Measurements from ENCODE around the gene CWF19L2. TPM values are rescaled to one million over a fixed set of nuclear protein-coding genes. Genes with fewer than 3 reads are reported as not detected.
"Not testable (repeated sequence)": the region's sequence is repeated elsewhere in the genome, so short reads cannot be mapped to it uniquely, and the experiment has no call there.

CWF19L2 gene
- total RNA-seq, 1 donor from 2014 or later, result 7.6 TPM

DNA sequence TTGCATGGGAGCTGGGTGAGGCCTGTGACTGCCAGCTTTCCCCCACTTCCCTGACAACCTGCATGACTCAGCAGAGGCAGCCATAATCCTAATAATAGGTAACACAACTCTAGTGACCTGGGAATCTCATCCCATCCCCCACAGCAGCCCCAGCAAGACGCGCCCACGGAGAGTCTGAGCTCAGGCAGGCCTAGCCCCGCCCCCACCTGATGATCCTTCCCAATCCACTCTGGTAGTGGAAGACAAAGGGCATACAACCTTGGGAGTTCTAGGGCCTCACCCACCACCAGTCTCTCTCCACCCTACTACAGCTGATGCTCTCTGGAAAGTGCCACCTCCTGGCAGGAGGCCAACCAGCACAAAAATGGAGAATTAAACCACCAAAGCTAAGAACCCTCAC, 60.3 kb downstream of the CWF19L2 start:
- H3K27me3 ChIP-seq (ENCODE audit: control insufficient read depth, insufficient read depth, low read length), result no peaks in the 10 kb centered on the region
- H3K4me3 ChIP-seq (ENCODE audit: low read depth, low read length), result no peak overlapping the region
- DNase-seq (ENCODE audit: low read depth), result no peak
- H3K36me3 ChIP-seq (ENCODE audit: control insufficient read depth, insufficient read depth, low read length), result no peaks in the 10 kb centered on the region
- TF ChIP-seq, protein P1, sequence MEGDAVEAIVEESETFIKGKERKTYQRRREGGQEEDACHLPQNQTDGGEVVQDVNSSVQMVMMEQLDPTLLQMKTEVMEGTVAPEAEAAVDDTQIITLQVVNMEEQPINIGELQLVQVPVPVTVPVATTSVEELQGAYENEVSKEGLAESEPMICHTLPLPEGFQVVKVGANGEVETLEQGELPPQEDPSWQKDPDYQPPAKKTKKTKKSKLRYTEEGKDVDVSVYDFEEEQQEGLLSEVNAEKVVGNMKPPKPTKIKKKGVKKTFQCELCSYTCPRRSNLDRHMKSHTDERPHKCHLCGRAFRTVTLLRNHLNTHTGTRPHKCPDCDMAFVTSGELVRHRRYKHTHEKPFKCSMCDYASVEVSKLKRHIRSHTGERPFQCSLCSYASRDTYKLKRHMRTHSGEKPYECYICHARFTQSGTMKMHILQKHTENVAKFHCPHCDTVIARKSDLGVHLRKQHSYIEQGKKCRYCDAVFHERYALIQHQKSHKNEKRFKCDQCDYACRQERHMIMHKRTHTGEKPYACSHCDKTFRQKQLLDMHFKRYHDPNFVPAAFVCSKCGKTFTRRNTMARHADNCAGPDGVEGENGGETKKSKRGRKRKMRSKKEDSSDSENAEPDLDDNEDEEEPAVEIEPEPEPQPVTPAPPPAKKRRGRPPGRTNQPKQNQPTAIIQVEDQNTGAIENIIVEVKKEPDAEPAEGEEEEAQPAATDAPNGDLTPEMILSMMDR (IDR thresholded peaks at IDR 0.05; ENCODE audit: insufficient read depth, low read length, poor library complexity, severe bottlenecking), result no peak

DNA sequence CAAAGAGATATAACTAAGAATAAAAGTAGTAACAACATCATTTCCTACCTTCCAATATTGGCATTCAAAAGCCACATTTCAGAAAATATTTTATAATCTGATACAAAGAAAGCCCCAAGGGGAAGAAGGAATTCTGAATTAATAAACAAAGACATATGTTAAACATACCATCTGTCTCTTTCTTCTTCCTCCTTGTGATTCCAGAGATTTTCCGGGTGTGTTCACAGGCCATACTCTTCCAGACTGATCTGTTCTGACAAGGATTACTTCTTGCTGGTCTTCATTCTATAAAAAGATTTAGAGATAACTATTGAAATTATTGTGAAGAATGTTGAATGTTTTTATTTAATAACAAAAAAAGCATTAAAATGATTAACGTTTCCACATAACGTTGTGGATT, 65.0 kb downstream of the CWF19L2 start:
- no peak overlapping the region for H3K4me3 ChIP-seq (ENCODE audit: low read depth, low read length)
- no peaks in the 10 kb centered on the region for H3K27me3 ChIP-seq (ENCODE audit: control insufficient read depth, insufficient read depth, low read length)
- DNase-seq (ENCODE audit: low read depth), result no peak
- TF ChIP-seq, protein P1 (IDR thresholded peaks at IDR 0.05; ENCODE audit: insufficient read depth, low read length, poor library complexity, severe bottlenecking), result no peak
- H3K36me3 ChIP-seq (ENCODE audit: control insufficient read depth, insufficient read depth, low read length), result no peaks in the 10 kb centered on the region

DNA sequence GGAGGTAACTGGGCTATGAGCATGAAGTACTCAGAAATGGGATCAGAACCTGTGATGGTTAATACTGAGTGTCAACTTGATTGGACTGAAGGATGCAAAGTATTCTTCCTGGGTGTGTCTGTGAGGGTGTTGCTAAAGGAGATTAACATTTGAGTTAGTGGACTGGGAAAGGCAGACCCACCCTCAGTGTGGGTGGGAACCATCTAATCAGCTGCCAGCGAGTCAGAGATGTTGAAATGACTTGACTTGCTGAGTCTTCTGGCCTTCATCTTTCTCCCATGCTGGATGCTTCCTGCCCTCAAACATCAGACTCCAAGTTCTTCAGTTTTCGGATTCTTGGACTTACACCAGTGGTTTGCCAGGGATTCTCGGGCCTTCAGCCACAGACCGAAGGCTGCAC, 66.9 kb downstream of the CWF19L2 start:
- not testable (repeated sequence) for H3K27me3 ChIP-seq (ENCODE audit: control insufficient read depth, insufficient read depth, low read length); DNase-seq (ENCODE audit: low read depth); H3K36me3 ChIP-seq (ENCODE audit: control insufficient read depth, insufficient read depth, low read length); H3K4me3 ChIP-seq (ENCODE audit: low read depth, low read length)

DNA sequence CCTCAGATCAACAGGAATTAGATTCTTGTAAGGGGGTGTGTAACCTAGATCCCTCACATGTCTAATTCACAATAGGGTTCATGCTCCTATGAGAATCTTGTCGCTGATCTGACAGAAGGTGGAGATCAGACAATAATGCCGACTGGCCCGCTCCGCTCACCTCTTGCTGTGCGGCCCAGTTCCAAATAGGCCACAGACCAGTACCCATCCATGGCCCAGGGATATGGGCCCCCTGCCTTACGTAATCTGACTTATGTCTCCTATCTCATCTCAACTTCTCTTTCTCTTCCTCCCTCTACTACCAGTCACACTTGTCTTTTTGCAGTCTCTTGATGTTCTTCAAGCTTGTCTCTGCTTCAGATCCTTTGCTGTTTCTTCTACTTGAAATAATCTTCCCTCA, 70.0 kb downstream of the CWF19L2 start:
- DNase-seq (ENCODE audit: low read depth), result no peak
- Histone ChIP-seq H3K27me3 (ENCODE audit: control insufficient read depth, insufficient read depth, low read length) (no peaks in the 10 kb centered on the region), H3K4me3 (ENCODE audit: low read depth, low read length) (no peak overlapping the region), H3K36me3 (ENCODE audit: control insufficient read depth, insufficient read depth, low read length) (no peaks in the 10 kb centered on the region)
- TF ChIP-seq, protein P1 (IDR thresholded peaks at IDR 0.05; ENCODE audit: insufficient read depth, low read length, poor library complexity, severe bottlenecking), result no peak

DNA sequence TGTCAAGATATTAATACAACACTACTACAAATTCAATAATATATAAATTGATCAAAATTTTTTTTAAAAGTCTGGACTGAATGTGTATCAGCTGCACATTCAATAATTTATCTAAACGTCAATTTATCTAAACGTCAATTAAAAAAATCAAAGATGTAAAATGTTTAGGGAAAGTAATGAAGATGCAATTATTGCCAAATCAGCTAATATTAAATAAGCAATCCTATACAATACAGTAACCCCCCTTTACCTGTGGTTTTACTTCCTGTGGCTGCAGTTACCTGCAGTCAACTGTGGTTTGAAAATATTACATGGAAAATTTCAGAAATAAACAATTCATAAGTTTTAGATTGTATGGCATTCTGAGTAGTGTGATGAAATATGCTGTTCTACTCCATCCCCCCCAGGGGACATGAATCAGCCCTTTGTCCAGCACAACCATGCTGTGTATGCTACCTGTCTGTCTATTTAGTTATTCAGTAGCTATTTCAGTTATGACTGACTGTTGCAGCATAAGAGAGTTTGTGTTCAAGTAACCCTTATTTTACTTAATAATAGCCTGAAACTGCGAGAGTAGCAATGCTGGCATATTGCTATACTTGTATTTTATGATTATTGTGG, 72.2 kb downstream of the CWF19L2 start:
- H3K36me3 ChIP-seq (ENCODE audit: control insufficient read depth, insufficient read depth, low read length), result no peaks in the 10 kb centered on the region
- no peak for DNase-seq (ENCODE audit: low read depth)
- TF ChIP-seq, protein P1 (IDR thresholded peaks at IDR 0.05; ENCODE audit: insufficient read depth, low read length, poor library complexity, severe bottlenecking), result no peak
- no peaks in the 10 kb centered on the region for H3K27me3 ChIP-seq (ENCODE audit: control insufficient read depth, insufficient read depth, low read length)
- H3K4me3 ChIP-seq (ENCODE audit: low read depth, low read length), result no peak overlapping the region

DNA sequence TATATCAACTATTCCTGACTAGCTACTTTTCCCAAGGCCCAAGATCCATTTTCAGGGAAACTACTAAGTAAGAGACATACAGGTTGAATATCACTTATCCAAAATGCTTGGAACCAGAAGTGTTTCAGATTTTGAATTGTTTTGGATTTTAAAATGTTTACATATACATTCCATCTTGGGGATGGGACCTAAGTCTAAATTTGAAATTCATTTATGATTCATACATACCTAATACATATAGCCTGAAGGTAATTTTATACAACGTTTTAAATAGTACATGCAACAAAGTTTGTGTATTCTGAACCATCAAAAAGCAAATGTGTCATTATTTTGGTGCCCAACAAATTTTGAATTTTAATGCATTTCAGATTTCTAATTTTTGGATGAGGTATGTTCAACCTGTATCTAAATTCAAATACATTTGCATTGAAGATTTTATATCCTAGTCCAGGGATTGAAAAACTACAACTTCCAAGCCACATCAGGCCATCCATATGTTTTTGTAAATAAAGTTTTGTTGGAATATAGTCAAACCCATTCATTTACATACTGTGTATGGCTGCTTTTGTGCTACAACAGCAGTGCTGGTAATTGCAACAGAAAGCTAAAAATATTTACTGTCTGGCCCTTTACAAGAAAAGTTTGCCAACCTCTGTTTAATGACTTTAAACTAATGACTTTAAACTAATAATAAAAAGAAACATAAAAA, 73.3 kb downstream of the CWF19L2 start:
- TF ChIP-seq, protein P1 (IDR thresholded peaks at IDR 0.05; ENCODE audit: insufficient read depth, low read length, poor library complexity, severe bottlenecking), result no peak
- no peaks in the 10 kb centered on the region for H3K36me3 ChIP-seq (ENCODE audit: control insufficient read depth, insufficient read depth, low read length)
- no peak overlapping the region for H3K4me3 ChIP-seq (ENCODE audit: low read depth, low read length)
- H3K27me3 ChIP-seq (ENCODE audit: control insufficient read depth, insufficient read depth, low read length), result no peaks in the 10 kb centered on the region
- DNase-seq (ENCODE audit: low read depth), result no peak
